GM21381 (cell line): ENCODE measurements around the gene FSHR.

Experiments used
- ATAC-seq: cut with Tn5 transposase; IDR thresholded peaks from one replicate; pipeline ENCODE4 v1.9.1; 2021; ENCODE audit warnings: mild to moderate bottlenecking, moderate library complexity; ENCODE audit not compliant: unreplicated experiment

The FSHR gene

DNA sequence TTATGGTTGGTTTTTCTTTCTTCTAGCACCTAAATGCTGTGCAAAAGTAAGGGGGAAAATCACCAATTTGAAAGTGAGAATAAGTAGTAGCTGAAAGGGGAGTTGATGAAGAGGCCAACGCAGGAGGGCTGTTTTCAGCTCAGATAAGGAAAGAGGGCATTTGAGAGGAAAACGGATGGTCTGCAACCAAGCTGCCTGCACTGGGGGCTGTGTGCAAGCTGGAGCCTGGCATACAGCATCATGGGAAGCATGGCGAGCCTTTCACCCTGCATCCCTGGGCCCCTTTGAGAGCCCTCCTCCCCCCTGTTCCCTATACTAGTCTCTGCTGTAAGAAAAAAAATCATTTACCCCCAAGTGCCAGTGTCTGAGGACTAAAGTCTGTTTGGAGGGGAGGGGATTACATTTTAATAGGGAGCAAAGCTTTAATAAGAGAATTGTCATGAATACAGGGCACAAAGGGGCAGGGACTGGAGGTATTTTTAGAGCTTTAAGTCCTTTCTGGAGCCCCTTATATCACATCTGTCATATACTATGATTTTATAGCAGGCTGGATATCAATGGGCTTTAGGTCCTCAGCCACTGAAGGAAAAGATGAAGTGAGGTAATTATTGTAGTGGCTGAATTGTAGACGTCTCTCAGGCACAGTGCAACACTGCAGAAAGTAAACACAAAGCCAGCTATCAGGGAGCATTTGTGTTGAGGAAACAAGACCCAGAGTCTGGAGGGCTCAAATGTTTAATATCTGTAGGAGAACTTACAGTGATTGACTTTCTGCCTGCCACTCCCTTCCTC, 120.7 kb downstream of the FSHR start:
- no peak for ATAC-seq

GRCh38 chr2:49032936-49033335, 121.4 kb downstream of the FSHR start:
- no peak for ATAC-seq

DNA sequence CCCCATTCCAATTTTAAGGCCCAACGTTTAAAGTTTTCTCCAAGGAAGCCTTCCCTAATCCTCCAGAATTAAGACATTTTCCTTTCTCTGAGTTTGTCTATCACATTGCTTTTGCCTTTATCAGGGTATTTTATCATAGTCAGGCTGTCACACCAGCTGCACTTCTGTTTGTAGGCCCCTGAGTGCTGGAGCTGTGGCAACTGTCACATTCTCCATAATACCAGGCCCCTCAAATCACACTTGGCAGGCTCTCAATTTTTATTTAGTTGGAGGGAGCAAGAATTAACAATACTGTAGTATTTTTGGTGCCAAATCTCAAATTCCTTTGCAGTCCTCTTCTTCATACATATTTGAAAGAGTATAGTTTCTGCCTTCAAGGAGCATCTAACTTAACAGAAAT, 122.2 kb downstream of the FSHR start:
- ATAC-seq: no peak

- no peak for ATAC-seq
Observed at GRCh38 chr2:49029406-49029805, 124.9 kb downstream of the FSHR start.

- peak; percentile 59 for ATAC-seq
Observed at GRCh38 chr2:49028101-49028500, 126.2 kb downstream of the FSHR start.

DNA sequence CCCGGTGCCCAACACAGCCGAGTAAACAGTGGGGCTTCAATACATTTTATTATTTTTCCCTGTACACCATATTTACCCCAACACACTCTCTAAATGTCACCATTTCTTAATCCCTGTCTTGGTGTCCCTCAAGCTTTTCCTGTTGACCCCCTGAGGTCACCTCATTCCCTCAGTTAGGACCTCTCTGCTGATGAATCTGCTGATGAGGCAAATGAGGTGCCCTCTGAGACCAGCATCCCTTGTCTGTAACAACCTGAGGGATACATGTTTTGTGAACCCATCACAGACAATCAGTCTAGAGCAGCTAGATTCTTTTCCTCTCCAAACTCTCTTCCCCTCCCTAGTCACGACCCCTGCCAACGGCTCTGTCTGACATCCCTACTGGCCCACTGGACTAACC, 127.6 kb downstream of the FSHR start:
- ATAC-seq: no peak

- no peak for ATAC-seq
Observed at GRCh38 chr2:49021271-49021670, 133.0 kb downstream of the FSHR start.

GRCh38 chr2:49005261-49005660, 149.1 kb downstream of the FSHR start:
- no peak for ATAC-seq

DNA sequence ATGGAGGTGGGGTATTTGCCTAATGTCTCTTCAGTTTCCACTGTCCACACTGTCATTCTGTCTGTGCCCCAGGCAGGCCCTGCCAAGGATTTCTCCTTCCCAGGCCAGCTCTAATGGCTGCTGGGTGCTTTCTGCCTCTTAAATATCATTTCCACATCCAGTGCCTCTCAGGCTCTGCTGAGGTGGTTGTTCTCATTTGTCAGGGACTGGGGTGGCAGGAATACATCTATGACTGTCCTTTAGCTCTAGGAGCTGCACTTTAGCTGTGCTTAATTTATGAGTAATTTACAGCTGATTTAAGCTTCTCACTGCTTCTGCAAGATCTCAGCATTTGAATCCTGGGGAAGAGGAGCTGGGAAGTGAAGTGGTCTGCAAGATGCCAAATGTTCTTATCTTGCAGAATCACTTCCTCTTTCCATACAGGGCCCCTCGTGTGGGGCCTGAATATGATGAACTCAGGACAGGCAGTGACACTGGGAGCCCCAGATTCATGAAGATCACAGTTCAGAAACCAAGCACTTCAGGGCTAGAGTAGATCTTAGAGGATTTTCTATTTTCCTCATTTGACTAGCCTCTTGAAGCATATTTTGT, 150.2 kb downstream of the FSHR start:
- no peak for ATAC-seq

DNA sequence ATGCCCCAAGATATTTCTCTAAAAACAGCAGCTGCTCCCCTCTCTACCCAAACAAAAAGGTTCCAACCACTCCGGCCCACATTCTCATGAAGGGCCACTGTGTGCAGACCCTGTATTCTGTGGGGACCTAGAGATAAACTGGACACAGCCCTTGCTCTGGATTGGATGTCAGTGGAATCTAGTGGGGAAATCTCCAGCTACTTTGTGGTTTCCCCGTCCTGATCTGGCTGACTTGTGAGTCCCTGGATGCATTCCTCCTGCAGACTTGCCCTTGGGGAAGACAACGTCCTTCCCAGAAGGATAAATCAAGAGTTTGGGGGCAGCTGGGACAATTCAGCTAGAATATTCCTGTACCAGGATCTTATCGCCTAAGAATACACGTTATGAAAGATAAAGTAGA, 151.1 kb downstream of the FSHR start:
- ATAC-seq: no peak

DNA sequence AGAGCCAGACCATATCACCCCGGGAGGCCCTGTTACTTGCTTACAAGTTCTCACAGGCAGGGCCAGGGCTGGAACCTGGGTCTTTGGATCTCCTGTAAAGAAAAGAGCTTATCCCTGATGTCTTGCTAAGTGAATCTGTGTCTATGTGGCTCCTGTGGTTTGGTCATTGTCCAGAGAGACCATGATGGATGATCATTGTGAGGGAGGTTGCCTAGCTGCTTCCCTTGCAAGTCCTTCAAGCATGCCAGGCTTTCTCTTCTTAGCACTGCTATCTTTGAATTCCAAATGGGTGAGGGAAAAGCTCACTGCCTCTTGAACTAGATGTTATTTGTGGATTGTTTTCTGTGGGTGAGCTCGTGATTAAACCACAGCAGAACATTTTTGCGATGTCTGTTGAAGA, 151.6 kb downstream of the FSHR start:
- no peak for ATAC-seq

GRCh38 chr2:49000695-49001094, 153.6 kb downstream of the FSHR start:
- ATAC-seq: no peak

GRCh38 chr2:48998449-48998848, 155.9 kb downstream of the FSHR start:
- ATAC-seq: no peak

DNA sequence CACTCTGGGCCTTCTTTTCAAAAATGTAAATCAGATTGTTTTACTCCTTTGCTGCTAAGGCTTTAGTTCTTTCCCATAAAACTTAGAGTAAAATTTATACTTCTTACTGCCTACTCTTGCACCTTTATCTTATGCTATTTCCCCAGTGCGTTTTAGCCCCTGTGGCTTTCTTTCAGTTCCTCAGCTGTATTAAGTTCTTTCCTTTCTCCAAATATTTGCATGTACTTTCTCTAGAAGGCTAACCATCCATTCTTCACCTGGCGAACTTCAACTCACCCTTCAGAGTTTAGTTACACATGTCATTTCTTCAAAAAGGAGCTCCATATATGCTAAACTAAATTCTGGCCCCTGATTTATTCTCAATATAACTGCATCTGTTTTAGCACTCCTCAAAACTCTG, 160.7 kb downstream of the FSHR start:
- no peak for ATAC-seq

DNA sequence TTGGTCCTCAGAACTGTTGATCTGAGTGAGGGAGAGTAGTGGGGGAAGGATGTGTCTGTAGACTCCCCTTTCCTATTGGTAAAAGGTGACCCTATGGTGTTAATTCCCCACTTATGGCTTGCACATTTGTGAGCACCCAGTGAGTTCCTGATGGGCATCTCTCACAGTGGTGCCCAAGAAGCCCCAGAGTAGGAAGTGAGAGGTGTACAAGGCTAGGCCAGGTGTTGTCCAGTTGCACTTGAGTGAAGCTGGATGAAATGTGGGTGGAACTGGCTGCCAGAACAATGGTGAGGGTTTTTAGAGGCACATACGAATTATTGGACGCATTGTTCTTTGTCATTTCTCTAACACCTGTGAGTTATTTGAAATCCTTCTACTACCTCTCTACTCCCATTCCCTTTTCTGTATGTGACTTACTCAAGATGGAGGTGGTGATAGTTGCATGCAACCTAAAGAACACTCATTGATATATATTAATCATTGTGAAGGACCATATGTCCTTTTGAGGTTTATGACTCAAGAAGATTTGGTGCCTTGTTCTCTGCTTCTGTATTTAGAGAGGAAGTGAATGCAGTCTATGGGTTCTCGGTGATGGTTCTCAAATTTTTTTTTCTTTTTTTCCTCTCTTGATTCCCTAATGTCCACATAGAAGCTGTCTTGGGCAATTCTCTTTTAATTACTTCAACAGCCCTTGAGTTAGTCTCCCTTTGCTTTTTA, 162.7 kb downstream of the FSHR start:
- ATAC-seq: no peak

DNA sequence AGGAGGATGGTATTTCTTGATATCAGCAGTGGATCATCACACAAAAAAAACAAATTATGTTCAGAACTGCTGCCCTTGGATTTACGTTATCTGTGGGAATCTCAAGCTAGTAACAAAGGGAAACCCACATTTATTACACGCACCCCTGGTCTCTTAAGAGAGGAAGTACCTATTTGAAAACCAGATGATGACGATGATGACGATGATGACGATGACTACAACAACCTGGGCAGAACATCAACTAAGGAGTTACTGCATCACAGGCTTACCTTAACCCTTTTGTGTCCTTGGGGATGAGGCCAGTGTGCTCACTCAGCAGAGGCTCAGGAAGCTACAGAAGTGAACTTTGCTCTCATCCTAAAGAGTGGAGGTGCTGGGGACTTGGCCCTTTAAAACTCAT, 169.4 kb downstream of the FSHR start:
- ATAC-seq: no peak

GRCh38 chr2:48983551-48983950, 170.8 kb downstream of the FSHR start:
- ATAC-seq: no peak

DNA sequence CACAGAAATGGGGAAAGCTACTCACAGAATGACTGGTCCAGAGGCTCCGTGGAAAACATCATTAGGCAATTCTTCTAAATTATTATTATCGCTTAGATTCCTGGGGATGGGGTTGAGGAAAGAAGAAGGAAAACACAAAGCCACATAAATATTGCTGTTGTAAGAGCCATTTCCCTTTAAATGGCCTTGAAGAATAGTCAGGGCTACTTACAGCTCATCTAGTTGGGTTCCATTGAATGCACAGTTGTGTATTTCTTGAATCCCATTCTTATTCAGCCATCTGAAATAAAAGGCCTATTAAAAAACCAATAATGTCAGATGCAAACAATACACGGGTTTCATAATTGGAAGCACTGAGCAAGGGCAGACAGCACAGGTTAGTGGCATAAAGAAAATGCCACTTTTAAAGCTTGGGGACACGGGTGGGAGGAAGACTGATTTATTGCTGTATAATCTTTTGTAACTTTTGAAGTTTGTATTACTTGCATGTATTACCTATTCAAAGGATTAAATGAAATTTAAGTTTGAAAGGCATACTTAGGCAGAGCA, 171.4 kb downstream of the FSHR start:
- ATAC-seq: no peak

DNA sequence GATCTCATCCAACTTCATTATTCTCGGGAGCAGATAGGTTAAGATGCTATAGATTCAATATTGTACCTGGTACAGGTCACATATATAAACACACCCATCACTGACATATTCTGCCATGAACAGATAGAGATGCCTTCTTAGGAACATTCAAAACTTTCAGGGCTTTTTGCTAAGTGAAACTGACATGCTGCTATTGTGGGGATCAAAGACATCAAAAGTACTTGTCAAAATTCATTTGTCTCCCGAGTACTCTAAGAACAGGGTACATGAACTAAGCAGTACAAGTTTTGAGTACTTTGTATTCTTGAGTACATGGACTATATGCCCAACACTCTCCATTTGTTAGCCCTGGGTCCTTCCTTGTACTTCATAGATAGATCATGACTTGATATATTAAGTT, 173.5 kb downstream of the FSHR start:
- no peak for ATAC-seq

DNA sequence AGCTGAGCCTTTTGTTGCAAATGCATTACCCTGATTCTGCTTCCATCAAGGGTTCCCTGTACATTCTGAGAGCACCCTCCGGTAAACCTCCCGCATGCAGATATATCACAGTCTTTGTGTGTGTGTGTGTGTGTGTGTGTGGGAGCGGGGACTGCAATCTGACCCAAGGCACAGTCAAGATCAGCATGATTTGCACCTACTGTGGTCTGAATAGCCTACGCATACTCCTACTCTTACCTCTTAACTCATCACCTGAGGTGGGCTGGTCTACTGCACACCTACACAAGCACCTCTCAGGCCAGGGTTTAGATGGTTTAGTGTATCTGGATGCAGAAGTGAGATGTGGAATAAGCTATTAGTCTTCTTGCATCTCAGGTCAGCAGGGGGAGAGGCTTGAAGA, 174.6 kb downstream of the FSHR start:
- ATAC-seq: no peak

- ATAC-seq: no peak
Observed at GRCh38 chr2:48978131-48978530, 176.2 kb downstream of the FSHR start.

DNA sequence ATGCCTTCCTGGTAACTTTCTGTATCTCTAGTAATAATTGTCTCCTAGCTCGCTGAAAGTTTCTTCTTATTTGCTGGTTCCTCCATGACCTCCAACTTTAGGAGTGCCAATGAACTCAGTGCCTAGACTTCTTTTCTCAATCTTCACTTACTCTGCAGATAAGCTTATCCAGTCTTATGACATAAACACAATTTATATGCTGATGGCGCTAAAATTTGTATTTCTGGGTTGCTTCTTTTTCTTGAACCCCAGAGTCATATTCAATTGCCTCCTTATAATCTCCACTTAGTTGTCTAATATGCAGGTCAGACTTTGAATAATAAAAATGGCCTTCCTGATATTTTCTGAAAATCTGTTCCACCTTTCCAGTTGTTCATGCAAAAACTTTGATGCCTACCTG, 182.5 kb downstream of the FSHR start:
- no peak for ATAC-seq
